Ascending aorta (tissue), 2 donors: Measurements from ENCODE around the gene BEND7. TPM values are rescaled to one million over a fixed set of nuclear protein-coding genes. Genes with fewer than 3 reads are reported as not detected.

ENCODE experiments used
- DNase-seq, 2 donors: peaks; one replicate each; pipeline ENCODE4 v3.0.0-alpha.2; 2019; ENCODE audit warnings: low spot score in 2 of 2
- H3K27ac ChIP-seq, 2 donors: fragments of 200-600 bp; sonication (generic); one replicate each; pipeline ENCODE4 v1.5.1; 2016 to 2017; ENCODE audit warnings: mild to moderate bottlenecking in 1 of 2
- H3K27me3 ChIP-seq: fragments of 200-600 bp; sonication (generic); one replicate; pipeline ENCODE4 v1.5.1; 2017
- H3K36me3 ChIP-seq, 2 donors: fragments of 200-600 bp; sonication (generic); one replicate each; pipeline ENCODE4 v1.5.1; 2016
- H3K4me1 ChIP-seq, 2 donors: fragments of 200-600 bp; sonication (generic); one replicate each; pipeline ENCODE4 v1.5.1; 2016 to 2017; ENCODE audit warnings: mild to moderate bottlenecking in 1 of 2
- H3K4me3 ChIP-seq, 2 donors: fragments of 200-600 bp; sonication (generic); one replicate each; pipeline ENCODE4 v1.5.1; 2016 to 2017; ENCODE audit warnings: mild to moderate bottlenecking in 1 of 2
- H3K9me3 ChIP-seq, 2 donors: fragments of 200-600 bp; sonication (generic); one replicate each; pipeline ENCODE4 v1.5.1; 2016
- CTCF ChIP-seq, 3 experiments: fragments of 200-600 bp in 2 of 3; fragments of 450-650 bp in 1 of 3; sonication (generic) in 2 of 3; IDR thresholded peaks; one replicate each; pipeline ENCODE4 v1.5.1; 2016 to 2019; ENCODE audit warnings: antibody characterized with exemption in 3 of 3, mild to moderate bottlenecking in 1 of 3, moderate library complexity in 1 of 3
- intact Hi-C: fragments of 100-400 bp; cut with DNase I; formaldehyde crosslinking; loops from one replicate; pipeline ENCODE4 v1.15.1; 2023
- total RNA-seq: library from RNA; depleted of rRNA; stranded (reverse); fragments of >200 nt; gene quantifications from one replicate; pipeline ENCODE4 v1.1.0, GENCODE V29; 2016

BEND7 gene
- total RNA-seq, 1 donor from 2014 or later, result 6.9 TPM

GRCh38 chr10:13527864-13528122, 1.0 kb downstream of the BEND7 start:
- Histone ChIP-seq H3K4me3 (peak overlapping the region; percentile 53 to 80), H3K36me3 (peaks cover 0 to 2% of the 10 kb centered on the region in 2 donors), H3K4me1 (peaks cover 0 to 5% of the 10 kb centered on the region in 2 donors), H3K27ac (peak overlapping the region; percentile 65 to 82), H3K9me3 (no peaks in the 10 kb centered on the region), H3K27me3 (no peaks in the 10 kb centered on the region)
- DNase-seq, result no peak
- no peak for TF ChIP-seq CTCF (IDR thresholded peaks at IDR 0.05)
- intact Hi-C loops, result loop anchor here (2.0 to 5.0 kb wide), 3 partner anchors 59 to 225 kb away; partner anchors contain the start of genes PHYH, PRPF18 and SEPHS1

DNA sequence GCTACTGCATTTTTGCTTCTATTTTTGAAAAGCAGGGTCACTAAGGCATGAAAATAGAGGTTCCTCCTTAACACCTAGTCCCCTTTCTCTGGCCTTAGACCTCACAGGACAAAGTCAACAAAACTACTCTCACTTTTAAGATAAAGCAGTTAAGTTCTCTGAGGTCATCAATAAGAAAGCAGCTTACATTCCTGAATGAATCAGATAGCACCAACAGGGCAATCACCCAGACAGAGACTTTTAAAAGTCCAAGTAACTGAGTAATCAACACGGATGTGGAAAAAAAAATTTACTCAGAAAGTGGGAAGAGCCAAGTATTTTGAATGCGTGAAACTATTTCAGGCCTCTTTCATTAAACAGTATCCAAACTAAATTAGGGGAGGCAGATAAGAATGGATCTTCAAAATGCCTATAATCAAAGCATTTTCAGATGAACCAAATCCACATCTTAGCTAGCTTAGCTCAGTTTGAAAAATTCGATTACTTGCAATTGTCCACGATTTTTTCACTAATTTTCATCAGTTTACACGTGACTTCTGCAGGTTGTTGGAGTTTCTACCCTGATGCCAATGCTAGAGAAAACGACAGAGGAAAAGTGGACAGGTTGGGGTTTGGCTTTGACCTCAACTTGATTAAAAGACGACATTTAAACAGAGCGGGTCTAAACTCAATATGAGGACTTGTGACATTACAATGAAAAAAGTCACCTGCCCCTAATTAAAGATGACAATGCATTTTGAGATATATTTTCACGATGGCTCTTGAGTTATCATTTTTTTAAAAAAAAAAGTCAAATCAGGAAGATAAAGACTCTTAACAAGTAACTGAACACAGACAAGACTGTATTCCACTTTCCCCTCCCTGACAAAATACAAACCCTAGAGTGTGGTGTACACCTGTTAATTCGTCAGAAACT, 1.6 kb downstream of the BEND7 start:
- Histone ChIP-seq H3K4me1 (peaks cover 0 to 5% of the 10 kb centered on the region in 2 donors), H3K27ac (peak overlapping the region; percentile 65 to 82), H3K9me3 (no peaks in the 10 kb centered on the region), H3K4me3 (peak overlapping the region; percentile 53 to 80), H3K27me3 (no peaks in the 10 kb centered on the region), H3K36me3 (peaks cover 0 to 2% of the 10 kb centered on the region in 2 donors)
- intact Hi-C loops, result loop anchor here (5.0 kb wide), 2 partner anchors 180 to 225 kb away; partner anchors contain the start of genes PHYH and SEPHS1
- DNase-seq, result no peak
- TF ChIP-seq CTCF (IDR thresholded peaks at IDR 0.05), result no peak

- H3K4me1 ChIP-seq, result peaks cover 0 to 5% of the 10 kb centered on the region in 2 donors
- DNase-seq, result no peak
- peaks cover 0 to 2% of the 10 kb centered on the region in 2 donors for H3K36me3 ChIP-seq
- intact Hi-C loops, result loop anchor here (5.0 kb wide), 2 partner anchors 178 to 223 kb away; partner anchors contain the start of genes PHYH and SEPHS1
- no peak for TF ChIP-seq CTCF (IDR thresholded peaks at IDR 0.05)
- H3K4me3 ChIP-seq, result no peak overlapping the region
- no peak overlapping the region for H3K27ac ChIP-seq
- H3K27me3 ChIP-seq, result no peaks in the 10 kb centered on the region
- no peaks in the 10 kb centered on the region for H3K9me3 ChIP-seq
Observed at GRCh38 chr10:13525663-13526062, 3.2 kb downstream of the BEND7 start.

- no peak overlapping the region for H3K27ac ChIP-seq
- no peaks in the 10 kb centered on the region for H3K27me3 ChIP-seq
- no peaks in the 10 kb centered on the region for H3K4me1 ChIP-seq
- no peaks in the 10 kb centered on the region for H3K9me3 ChIP-seq
- DNase-seq, result no peak
- TF ChIP-seq CTCF (IDR thresholded peaks at IDR 0.05), result no peak
- no peak overlapping the region for H3K4me3 ChIP-seq
- intact Hi-C loops, result no loop called here
- H3K36me3 ChIP-seq, result peaks cover 0 to 4% of the 10 kb centered on the region in 2 donors
Observed at GRCh38 chr10:13521026-13521425, 7.8 kb downstream of the BEND7 start.

DNA sequence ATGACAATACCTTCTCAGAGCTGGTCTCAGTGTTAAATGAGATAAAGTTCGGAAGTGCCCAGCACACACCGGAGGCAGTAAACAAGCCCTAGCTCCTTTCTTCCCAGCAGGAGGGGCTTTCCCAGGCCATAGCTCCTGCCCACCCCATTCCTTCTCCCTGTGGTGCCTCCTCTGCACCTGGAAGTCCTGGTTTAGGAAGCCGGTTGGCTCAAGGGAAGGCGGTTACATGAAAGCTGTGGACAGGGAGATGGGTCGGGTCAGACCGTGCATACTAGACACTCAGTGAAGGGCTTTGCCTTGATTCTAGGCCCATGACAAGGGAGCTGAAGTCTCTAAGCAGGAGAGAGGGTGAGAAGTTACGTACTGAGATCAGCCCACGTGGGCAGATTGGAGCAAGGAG, 8.6 kb downstream of the BEND7 start:
- no peak for DNase-seq
- TF ChIP-seq CTCF (IDR thresholded peaks at IDR 0.05), result no peak
- intact Hi-C loops, result no loop called here
- Histone ChIP-seq H3K4me3 (no peak overlapping the region), H3K36me3 (peaks cover 0 to 8% of the 10 kb centered on the region in 2 donors), H3K27ac (no peak overlapping the region), H3K27me3 (no peaks in the 10 kb centered on the region), H3K9me3 (no peaks in the 10 kb centered on the region), H3K4me1 (no peaks in the 10 kb centered on the region)
